Ramos (cell line): ENCODE measurements around the gene NMD3.

Experiments used
- in situ Hi-C: fragments of 300-500 bp; cut with MboI; formaldehyde crosslinking; loops from one replicate; pipeline ENCODE4 v1.14.3; 2022; ENCODE audit warnings: low sequenced_read_pairs; ENCODE audit not compliant: unreplicated experiment

Gene NMD3

DNA sequence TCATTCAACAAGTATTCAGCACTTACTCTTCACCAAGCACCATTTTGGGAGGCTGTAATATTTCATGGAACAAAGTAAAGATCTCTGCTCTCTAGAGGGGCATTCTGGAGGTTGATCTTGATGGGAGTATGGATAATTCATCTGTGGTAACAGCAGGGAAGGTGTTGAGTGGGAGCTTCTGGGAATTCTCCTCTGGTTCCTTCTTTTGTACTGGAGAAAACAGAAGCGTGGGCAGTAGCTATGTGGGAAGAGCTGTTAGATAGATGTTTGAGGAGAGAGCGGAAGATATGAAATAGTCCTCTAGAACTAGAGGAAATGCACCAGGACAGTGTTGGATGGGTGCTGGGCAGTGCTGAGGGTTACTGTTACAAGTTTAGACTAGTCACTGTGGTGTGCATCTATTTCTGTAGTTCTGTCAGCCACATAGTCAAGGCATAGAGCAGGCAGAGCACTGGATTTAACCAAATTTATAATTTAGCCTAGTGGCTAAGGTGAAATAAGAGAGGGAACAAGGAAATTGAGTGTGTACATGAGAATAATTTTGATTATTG, 9.6 kb downstream of the NMD3 start:
- in situ Hi-C loops: no loop called here

DNA sequence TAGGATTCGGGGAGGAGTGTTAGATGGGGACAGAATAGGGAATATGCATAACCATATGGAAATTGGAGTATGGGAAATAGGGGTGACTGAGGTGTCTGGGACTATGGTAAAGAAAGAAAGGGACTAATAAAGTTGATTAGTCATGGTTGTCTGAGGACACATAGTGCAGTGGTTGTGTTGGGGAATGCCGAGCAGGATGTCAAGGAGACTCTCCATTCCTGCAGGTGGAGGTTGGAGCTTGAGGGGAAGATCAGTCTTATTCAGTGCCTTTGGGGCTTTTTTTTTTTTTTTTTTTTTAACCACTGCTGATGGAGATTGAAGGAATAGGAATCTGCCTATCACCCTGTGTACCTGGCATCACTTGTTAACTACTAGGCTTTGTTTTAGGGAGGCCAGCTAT, 10.8 kb downstream of the NMD3 start:
- in situ Hi-C loops: no loop called here

DNA sequence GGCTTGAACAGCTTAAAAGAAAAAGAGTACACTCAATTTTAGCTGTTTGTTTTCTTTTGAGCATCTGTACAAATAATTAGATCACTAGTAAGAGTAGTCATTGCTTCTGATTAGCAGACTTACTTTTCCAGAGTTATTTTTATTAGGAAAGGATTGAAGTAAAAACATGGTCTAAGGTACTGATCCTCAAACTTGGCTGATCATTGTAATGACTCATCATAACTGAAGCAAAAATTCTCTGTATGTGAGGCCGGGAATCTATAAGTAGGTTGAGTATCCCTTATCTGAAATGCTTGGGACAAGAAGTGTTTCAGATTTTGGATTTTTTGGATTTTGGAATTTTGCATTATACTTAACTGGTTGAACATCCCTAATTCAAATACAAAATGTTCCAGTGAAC, 12.4 kb downstream of the NMD3 start:
- in situ Hi-C loops: no loop called here

DNA sequence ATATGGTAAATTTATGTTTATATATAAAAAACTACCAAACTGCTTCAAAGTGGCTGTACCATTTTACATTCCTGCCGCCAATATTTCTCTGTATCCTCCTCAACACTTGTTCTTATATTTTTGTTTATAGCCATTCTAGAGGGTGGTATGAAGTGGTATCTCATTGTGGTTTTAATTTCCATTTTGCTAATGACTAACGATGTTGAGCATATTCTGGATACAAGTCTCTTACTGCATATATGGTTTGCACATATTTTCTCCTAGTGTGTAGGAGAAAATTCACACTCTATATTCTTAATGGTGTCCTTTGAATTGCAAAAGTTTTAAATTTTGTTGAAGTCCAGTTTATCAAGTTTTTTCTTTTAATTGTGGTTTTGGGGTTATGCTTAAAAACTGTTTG, 15.1 kb downstream of the NMD3 start:
- in situ Hi-C loops: no loop called here

DNA sequence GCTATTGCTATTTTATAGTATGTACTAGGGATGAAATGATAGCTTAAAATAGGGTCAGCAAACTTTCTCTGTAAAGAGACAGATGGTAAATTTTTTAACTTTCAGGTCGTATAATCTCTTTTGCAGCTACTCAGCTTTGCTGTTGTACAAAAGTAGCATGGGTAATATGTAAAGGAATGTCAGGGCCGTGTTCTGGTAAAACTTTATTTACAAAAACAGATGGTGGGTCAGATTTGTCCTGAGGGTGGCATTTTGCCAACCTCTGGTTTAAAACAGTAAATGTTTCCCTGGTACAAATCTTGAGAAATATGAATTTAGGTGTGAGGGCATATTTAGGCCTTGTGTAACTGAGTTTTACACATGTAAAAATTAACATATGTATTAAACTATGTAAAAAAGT, 18.6 kb downstream of the NMD3 start:
- in situ Hi-C loops: no loop called here

DNA sequence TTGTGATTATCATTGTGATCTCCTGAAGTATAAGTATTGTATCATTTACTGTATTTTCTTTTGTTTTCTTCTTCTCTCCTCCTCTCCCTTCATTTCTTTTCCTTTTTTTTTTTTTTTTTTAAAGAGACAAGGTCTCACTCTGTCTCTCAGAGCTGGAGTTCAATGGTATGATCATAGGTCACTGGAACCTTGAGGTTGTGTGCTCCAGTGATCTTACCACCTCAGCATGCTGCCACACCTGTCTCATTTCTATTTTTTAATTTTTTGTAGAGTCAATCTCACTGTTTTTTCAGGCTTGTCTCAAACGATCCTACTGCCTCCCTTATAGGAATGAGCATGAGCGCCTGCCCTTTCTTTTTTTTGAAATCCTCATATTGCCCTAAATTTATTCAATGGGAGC, 23.4 kb downstream of the NMD3 start:
- in situ Hi-C loops: no loop called here

DNA sequence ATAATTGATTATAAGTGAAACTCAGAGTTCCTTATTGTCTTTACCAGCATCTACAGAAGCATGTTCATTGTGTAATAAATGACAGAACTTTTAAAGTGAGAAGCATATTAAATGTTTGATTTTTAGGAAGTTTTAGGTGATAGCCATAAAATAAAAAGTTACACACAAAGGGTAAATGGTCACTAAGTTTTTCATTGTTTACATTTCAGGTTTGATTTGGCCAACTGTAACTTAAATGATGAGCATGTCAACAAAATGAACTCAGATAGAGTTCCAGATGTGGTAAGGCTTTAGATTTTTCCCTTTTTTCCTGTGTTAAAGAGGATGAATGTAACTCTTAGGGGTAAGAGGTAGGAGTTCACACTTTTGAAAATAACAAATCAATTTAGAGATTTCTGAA, 25.9 kb downstream of the NMD3 start:
- in situ Hi-C loops: no loop called here

DNA sequence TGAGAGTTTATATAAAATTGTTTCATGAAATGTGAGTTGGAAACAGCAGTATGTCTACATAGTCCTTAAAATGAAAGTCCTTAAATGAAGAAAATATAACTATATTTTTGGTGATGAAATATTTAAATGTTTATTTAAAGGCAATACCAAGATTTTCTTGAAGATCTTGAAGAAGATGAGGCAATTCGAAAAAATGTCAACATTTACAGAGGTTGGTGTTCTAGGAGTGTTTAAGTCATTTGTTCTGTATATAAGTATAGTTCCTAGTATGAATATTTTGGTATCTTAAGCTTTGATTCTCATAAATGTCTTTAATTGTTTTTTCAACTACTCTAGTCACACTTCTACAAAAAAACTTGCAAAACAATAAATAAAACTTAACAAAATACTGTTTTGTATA, 29.0 kb downstream of the NMD3 start:
- in situ Hi-C loops: no loop called here

DNA sequence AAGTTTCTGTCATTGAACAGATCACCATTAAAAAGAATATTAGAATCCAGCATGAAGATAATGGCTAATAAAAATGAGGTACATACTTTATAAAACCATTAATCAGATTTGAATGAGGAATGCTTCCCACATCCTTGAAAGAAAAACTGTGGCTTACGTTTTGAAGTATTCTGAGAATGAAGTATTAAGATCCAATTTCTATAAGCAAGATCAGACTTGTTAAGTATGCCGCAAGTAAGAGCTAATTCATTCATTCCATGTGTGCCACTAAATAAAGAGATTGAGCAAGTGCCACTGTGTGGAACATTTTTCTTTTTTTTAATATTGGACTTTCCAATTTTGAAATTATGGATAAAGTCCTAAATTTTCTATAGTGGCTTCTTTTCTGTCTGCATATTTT, 30.6 kb downstream of the NMD3 start:
- in situ Hi-C loops: no loop called here

DNA sequence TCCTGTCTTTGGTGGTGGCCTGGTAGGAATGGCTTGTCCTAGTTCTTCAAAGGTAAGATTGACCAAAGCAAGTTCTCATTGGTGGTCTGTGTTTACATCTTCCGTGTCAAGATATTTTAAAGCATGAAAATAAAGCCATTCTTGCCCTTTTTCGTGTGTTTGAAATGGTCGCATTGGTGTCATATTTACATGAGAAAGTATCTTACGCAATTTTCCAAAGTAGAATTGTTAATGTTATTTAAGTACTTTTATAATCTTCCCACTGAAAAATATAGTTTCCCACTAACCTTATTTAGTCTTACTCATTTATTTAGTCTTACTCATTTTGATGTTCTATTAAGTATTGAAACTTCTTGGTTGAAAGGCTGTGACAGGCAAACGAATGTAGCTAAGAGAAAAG, 31.0 kb downstream of the NMD3 start:
- in situ Hi-C loops: no loop called here

DNA sequence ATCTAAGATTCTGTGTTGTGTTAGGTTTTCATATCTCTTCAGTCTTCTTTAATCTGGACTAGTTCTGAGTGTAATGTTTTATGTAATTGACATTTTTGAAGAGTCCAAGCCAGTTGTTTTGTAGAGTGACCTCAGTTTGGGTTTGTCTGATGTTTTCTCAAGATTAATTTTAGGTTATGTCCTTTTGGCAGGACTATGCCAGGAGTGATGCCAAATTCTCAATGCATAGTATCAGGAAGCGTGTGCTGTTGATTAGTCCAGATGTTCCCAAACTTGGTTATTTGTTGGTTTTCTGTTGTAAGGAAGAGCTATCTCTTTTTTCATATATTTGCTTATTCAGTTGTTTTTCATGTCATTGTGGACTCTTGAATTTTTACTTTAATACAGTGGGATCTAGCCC, 32.6 kb downstream of the NMD3 start:
- in situ Hi-C loops: no loop called here

DNA sequence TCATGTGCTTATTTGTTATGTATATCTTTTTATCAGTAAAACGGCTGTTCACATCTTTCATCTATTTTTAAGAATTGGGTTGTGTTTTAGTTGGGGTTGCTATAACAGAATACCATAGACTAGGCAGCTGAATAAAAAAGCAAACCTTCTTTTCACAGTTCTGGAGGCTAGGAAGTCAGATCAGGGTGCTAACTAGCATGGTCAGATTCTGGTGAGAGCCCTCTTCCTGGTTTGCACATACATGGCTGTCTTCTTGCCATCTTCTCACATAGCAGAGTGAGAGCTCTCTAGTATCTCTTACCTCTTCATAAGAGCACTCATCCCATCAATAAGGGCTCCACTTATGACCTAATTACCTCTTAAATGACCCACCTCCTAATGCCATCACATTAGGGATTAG, 33.8 kb downstream of the NMD3 start:
- in situ Hi-C loops: no loop called here

DNA sequence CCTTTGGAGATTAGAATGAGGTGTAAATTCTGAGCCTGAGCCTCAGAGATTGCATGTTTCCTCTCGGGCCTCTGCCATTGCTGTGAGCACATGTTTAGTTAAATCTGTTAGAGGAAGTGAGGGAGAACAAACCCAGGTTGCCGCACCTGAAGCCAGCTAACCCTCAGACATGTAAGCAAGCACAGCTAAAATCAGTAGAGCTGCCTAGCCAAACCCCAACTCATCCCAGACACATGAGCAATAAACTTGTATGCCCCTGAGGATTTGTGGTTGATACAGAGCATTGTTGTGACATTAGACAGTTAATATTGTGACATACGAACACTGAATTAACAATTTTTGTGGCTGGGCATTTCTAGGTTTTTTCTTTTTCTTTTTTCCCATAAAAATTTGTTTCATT, 41.9 kb downstream of the NMD3 start:
- in situ Hi-C loops: no loop called here

DNA sequence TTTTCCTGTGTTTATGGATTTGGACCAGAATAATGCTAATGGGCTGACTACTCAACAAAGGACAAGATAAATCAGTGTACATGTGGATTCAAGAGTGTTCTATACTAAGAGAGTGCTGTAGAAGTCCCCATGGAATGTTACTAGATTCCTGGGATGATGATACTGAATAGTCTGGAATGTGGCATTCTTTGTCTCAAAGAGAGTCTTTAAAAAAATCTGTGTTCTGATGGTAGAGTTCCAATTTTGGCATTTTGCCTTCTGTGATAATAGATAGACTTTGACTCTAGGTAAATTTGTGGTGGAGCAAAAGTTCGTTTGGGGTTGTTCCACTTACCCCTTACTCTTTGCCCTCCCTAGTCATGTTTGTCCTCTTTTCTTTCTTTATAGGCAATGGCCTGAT, 43.7 kb downstream of the NMD3 start:
- in situ Hi-C loops: no loop called here

DNA sequence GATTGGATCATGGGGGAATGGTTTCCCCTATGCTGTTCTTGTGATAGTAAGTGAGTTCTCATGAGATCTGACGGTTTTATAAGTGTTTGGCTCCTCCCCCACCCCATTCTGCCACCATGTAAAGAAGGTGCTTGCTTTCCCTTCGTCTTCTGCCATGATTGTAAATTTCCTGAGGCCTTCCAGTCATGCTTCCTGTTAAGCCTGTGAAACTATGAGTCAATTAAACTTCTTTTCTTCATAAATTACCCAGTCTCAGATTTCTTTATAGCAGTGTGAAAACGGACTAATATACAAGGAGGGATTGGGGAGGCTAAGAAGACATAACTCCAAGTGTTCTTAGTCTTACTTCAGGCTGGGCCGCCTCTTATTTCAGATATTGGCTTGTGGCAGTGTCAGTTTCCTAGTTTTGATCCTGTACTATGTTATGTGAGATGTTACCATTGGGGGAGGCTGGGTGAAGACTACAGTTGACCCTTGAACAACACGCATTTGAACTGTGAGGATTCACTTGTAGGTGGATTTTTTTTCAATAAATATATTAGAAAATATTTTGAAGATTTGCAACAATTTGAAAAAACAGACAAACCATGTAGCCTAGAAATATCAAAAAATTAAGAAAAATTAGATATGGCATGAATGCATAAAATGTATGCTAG, 44.9 kb downstream of the NMD3 start:
- in situ Hi-C loops: no loop called here

DNA sequence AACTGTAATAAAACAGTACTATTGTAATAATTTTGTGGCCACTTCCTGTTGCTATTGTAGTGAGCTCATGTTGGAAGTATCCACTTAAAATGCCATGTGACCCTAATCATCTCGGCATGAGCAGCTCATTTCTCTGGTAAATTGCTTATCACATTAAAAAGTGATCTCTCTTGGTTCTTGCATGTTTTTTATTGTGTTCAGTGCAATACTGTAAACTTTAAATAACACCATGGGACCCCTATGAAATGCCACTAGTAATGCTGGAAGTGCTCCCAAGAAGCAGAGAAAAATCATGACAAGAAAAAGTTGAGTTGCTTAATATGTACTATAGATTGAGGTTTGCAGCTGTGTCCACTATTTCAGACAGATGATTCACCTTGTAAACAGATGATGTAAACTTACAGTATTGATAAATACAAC, 45.6 kb downstream of the NMD3 start:
- in situ Hi-C loops: no loop called here

DNA sequence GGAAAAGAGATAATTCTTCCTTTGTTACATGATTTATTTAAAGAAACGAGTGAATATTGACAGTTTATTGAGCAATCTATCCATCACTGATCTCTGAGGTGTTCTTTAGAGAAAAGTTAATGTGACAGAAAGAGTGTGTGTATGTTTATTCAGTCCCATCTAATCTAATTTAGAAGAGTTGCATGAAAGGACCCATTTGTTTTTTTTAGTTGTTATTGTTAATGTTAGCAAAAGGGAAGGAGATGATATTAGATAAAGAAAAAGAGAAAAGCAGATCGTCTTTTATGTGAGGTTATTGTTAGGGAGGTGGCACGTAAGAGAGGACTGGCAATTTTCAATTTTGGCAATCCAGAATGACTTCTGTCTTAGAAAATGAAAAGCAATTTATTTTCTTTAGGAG, 46.5 kb downstream of the NMD3 start:
- in situ Hi-C loops: no loop called here

DNA sequence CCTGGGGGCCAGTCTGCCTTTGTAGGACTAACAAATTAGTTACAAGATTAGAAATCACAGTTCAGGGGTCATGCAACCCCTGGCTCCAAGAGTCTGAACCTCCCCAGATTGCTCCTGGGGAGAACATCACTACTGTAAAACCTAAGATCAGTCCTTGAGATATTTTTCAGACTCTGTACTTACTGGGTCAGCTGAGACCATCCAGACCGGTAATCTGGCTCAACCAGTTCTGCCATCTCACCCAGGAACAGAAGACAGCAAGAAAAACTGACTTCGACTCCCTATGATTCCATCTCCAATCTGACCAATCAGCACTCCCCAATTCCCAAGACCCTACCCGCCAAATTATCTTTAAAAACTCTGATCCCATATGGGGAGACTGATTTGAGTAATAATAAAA, 47.5 kb downstream of the NMD3 start:
- in situ Hi-C loops: no loop called here

DNA sequence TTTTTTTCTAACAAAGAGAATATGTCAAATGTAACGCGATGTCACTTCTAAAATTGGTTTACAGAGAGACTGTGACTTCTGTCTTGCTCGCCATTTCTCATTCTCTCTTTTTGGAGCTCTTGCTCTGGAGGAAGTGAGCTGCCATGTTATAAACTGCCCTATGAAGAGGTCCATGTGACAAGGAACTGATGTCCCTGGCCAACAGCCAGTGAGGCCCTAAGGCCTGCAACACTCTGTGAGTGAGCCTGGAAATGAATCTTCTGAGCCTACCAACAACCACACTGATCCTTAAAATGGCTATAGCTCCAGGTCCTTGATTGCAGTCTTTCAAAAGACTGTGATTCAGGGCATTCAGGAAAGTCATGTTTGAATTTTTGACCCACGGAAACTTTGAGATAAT, 49.9 kb downstream of the NMD3 start:
- in situ Hi-C loops: loop anchor here (10.0 kb wide), 2 partner anchors 154 to 176 kb away; no protein-coding TSS in a partner anchor

DNA sequence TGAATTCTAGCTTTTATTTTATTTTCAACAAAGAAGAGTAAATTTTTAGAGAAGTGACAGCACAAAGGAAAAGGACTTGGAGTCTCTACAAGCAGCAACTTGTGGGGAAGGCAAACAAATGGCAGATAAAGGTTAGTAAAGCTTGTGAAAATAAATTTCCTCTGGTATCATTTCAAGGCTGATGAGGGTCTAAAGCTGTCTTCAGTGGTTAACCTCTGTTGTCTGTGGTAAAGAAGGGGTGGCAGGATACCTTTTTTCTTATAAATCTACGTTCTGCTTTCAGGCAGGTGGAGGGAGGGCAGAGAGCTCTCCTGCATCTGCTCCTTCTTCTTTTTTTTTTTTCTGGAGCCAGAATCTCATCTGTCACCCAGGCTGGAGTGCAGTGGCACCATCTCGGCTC, 50.5 kb downstream of the NMD3 start:
- in situ Hi-C loops: loop anchor here (10.0 kb wide), 2 partner anchors 153 to 177 kb away; no protein-coding TSS in a partner anchor

DNA sequence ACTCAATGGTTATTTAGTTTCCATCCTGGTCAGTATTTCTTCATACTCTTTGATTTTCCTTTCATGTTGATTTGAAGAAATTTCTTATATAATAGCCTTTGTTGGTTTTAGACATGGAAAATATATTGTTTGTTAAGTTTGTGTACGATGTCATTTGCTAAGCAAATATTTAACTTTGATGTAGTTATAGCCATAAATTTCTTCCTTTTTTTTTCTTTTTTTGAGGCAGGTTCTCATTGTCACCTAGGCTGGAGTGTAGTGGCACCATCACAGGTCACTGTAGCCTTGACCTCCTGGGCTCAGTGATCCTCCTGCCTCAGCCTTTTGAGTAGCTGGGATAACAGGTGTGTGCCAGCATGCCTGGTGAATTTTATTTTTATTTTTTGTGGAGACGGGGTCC, 51.4 kb downstream of the NMD3 start:
- in situ Hi-C loops: loop anchor here (10.0 kb wide), 2 partner anchors 152 to 178 kb away; no protein-coding TSS in a partner anchor

DNA sequence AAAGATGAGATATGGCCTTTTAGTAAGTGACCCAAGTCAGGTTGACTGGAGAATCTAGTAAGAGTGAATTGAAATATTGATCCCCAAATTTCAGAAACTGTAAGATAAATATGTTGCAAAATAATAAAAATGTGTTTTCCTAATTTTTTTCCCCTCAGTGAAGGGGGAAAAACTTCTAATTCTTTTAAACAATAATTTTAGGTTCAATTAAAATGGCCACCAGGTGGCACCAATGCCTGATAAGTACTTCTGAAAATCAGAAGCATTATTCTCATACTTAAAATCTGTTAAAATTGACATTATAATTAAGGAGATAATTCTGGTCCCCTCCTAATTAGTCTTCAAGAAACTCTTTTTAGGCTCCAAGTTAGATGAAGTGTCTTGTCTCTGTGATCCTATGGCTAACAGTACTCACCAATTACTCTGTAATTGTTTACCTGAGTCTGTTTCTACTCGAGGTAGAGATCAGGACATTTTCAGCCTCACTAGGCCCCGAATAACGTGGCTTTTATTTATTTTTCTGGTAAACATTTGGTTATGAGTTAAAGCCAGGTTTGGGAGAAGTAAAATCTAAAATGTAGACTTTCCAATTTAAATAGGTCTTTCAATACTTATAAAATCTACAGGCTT, 52.6 kb downstream of the NMD3 start:
- in situ Hi-C loops: loop anchor here (10.0 kb wide), 2 partner anchors 151 to 179 kb away; no protein-coding TSS in a partner anchor
